DND-41 (cell line): ENCODE measurements around the gene DOHH.

Experiments used
- EZH2 ChIP-seq: IDR thresholded peaks from 3 replicates; pipeline ENCODE4 v1.6.1; 2012; ENCODE audit warnings: borderline replicate concordance, low read depth, mild to moderate bottlenecking, moderate library complexity, low read length, inconsistent platforms; ENCODE audit not compliant: severe bottlenecking
- TF ChIP-seq, protein P1 (sequence below): IDR thresholded peaks from 2 replicates; pipeline ENCODE4 v1.5.1; 2012; ENCODE audit warnings: borderline replicate concordance, low read length, moderate library complexity, mild to moderate bottlenecking; ENCODE audit not compliant: poor library complexity, severe bottlenecking; ENCODE audit errors: extremely low read depth

- TF ChIP-seq, protein P1, sequence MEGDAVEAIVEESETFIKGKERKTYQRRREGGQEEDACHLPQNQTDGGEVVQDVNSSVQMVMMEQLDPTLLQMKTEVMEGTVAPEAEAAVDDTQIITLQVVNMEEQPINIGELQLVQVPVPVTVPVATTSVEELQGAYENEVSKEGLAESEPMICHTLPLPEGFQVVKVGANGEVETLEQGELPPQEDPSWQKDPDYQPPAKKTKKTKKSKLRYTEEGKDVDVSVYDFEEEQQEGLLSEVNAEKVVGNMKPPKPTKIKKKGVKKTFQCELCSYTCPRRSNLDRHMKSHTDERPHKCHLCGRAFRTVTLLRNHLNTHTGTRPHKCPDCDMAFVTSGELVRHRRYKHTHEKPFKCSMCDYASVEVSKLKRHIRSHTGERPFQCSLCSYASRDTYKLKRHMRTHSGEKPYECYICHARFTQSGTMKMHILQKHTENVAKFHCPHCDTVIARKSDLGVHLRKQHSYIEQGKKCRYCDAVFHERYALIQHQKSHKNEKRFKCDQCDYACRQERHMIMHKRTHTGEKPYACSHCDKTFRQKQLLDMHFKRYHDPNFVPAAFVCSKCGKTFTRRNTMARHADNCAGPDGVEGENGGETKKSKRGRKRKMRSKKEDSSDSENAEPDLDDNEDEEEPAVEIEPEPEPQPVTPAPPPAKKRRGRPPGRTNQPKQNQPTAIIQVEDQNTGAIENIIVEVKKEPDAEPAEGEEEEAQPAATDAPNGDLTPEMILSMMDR = no peak
- no peak for TF ChIP-seq EZH2
Observed at GRCh38 chr19:3528080-3528479, 27.6 kb upstream of the DOHH start.
